ENCODE measurements around the gene SKOR1. TPM values are rescaled to one million over a fixed set of nuclear protein-coding genes. Genes with fewer than 3 reads are reported as not detected.

SKOR1 gene
- total and polyA plus RNA-seq, 2 of the 4 experiments (the other 2 are of a cell fraction) = 0.03 TPM; not detected in 1

GRCh38 chr15:67808821-67809220 is 16.5 kb upstream of the SKOR1 start:
- Histone ChIP-seq H3K56ac (ENCODE audit: extremely low read depth, insufficient read depth, low read length) (no peak overlapping the region), H4K8ac (ENCODE audit: low read depth in 2 of 2, low read length in 2 of 2) (no peak overlapping the region), H3K4me1 (ENCODE audit: control insufficient read depth, insufficient read depth, low read length) (no peaks in the 10 kb centered on the region), H3K9ac (ENCODE audit: low read depth, low read length) (no peak overlapping the region), H3K18ac (ENCODE audit: low read depth, low read length) (no peak overlapping the region), H4K20me1 (ENCODE audit: insufficient read depth, low read length) (no peaks in the 10 kb centered on the region), H3K27ac (ENCODE audit: insufficient read depth, low read length) (no peak overlapping the region), H4K91ac (ENCODE audit: insufficient read depth, low read depth, low read length) (no peak overlapping the region), H4K5ac (ENCODE audit: low read depth, low read length) (no peak overlapping the region), H2AK9ac (replicated peaks; ENCODE audit: low read depth, low read length, poor library complexity) (no peak overlapping the region), H3K36me3 (ENCODE audit: control insufficient read depth, insufficient read depth, low read length) (peaks cover 2% of the 10 kb centered on the region; the same call in 1 of the 2 replicates), H3K4me2 (ENCODE audit: low read depth, low read length) (no peak overlapping the region), H3K27me3 (ENCODE audit: control insufficient read depth, insufficient read depth, low read length) (peaks cover 15% of the 10 kb centered on the region), H2BK15ac (ENCODE audit: low read depth, low read length) (no peak overlapping the region), H3K14ac (replicated peaks; ENCODE audit: low read depth, low read length) (no peak overlapping the region), H3K79me1 (ENCODE audit: low read depth in 1 of 2, low read length in 2 of 2) (no peaks in the 10 kb centered on the region), H2AK5ac (ENCODE audit: low read depth, low read length) (no peak overlapping the region), H2BK20ac (ENCODE audit: low read depth, low read length) (no peak overlapping the region), H3K4me3 (ENCODE audit: insufficient read depth, low read depth, low read length) (no peak overlapping the region), H3K4ac (ENCODE audit: low read depth, low read length) (no peak overlapping the region), H3K9me1 (ENCODE audit: insufficient read depth, low read length) (no peaks in the 10 kb centered on the region), H2BK5ac (ENCODE audit: low read depth, low read length, poor library complexity, severe bottlenecking) (no peak overlapping the region), H3K23ac (ENCODE audit: low read depth, low read length) (no peak overlapping the region), H2BK120ac (ENCODE audit: low read depth, low read length) (no peak overlapping the region), H3K9me3 (ENCODE audit: control insufficient read depth, insufficient read depth, low read length) (no peaks in the 10 kb centered on the region; the same call in 1 of the 2 replicates), H2AFZ (replicated peaks; ENCODE audit: low read length, poor library complexity) (no peak overlapping the region)
- TF ChIP-seq RCOR1 (IDR thresholded peaks at IDR 0.05; ENCODE audit: insufficient replicate concordance, low read length) = no peak
- TF ChIP-seq MAFK (IDR thresholded peaks at IDR 0.05; ENCODE audit: low read depth, low read length) = no peak
- TF ChIP-seq BHLHE40 (IDR thresholded peaks at IDR 0.05; ENCODE audit: low read depth, low read length) = no peak
- no peak for TF ChIP-seq MXI1 (IDR thresholded peaks at IDR 0.05; ENCODE audit: borderline replicate concordance, low read depth, low read length)
- TF ChIP-seq USF2 (IDR thresholded peaks at IDR 0.05; ENCODE audit: low read depth, low read length) = no peak
- no peak for TF ChIP-seq CHD1 (IDR thresholded peaks at IDR 0.05; ENCODE audit: low read depth, low read length)
- no peak for TF ChIP-seq SMC3 (IDR thresholded peaks at IDR 0.05; ENCODE audit: low read depth, low read length)
- TF ChIP-seq FOS (IDR thresholded peaks at IDR 0.05; ENCODE audit: low read depth, low read length) = no peak
- TF ChIP-seq NFE2L2 (IDR thresholded peaks at IDR 0.05; ENCODE audit: low read depth, low read length) = no peak
- no peak for TF ChIP-seq ELK1 (IDR thresholded peaks at IDR 0.05; ENCODE audit: borderline replicate concordance, low read depth, low read length)
- TF ChIP-seq RAD21 (IDR thresholded peaks at IDR 0.05; ENCODE audit: low read length) = no peak
- no peak for ATAC-seq (ENCODE audit: low read depth)
- no TSS peak for BruUV-seq (replicated peaks)
- 78% methylated on average over 4 of the region's 7 CpGs; no CpG with 5 or more reads in 1 of the 2 experiments for WGBS, 2 experiments (ENCODE audit: extremely low coverage in 2 of 2, insufficient read length in 1 of 2)
- no peak for DNase-seq
- in situ Hi-C loops (cut with MboI; ENCODE audit: low sequenced_read_pairs) = no loop called here
- POLR2A ChIA-PET (ENCODE audit: unreplicated experiment) = no interaction called here
- intact Hi-C loops (cut with micrococcal nuclease) = no loop called here
- CTCF ChIA-PET = no interaction called here
- dilution Hi-C loops (cut with HindIII; ENCODE audit: low sequenced_read_pairs, unreplicated experiment) = no loop called here
